H9 (cell line): ENCODE data around the gene LHFPL2. TPM values are rescaled to one million over a fixed set of nuclear protein-coding genes. Genes with fewer than 3 reads are reported as not detected.

Experiments
- DNase-seq: peaks from one replicate; pipeline ENCODE4 v3.0.0-alpha.2; 2017
- H2AFZ ChIP-seq: one replicate; pipeline ENCODE4 v1.6.1; 2013; ENCODE audit warnings: mild to moderate bottlenecking, low read length, control low read depth, moderate library complexity
- H2AK5ac ChIP-seq: 2 replicates; pipeline ENCODE4 v1.6.1; 2013; ENCODE audit warnings: low read length, control low read depth, mixed read lengths; ENCODE audit not compliant: insufficient read length
- H2BK120ac ChIP-seq: one replicate; pipeline ENCODE4 v1.6.1; 2013; ENCODE audit warnings: low read depth, mild to moderate bottlenecking, low read length, control low read depth, inconsistent platforms; ENCODE audit not compliant: poor library complexity, severe bottlenecking
- H2BK12ac ChIP-seq: 2 replicates; pipeline ENCODE4 v1.6.1; 2013; ENCODE audit warnings: low read length, control low read depth, mixed read lengths, low read depth; ENCODE audit not compliant: insufficient read length
- H2BK15ac ChIP-seq: 2 replicates; pipeline ENCODE4 v1.6.1; 2013; ENCODE audit warnings: low read depth, low read length, control low read depth
- H2BK20ac ChIP-seq: one replicate; pipeline ENCODE4 v1.6.1; 2013; ENCODE audit warnings: low read depth, mild to moderate bottlenecking, low read length, control low read depth, inconsistent platforms; ENCODE audit not compliant: poor library complexity, severe bottlenecking
- H2BK5ac ChIP-seq: 2 replicates; pipeline ENCODE4 v1.6.1; 2013; ENCODE audit warnings: low read length, control low read depth, mixed read lengths; ENCODE audit not compliant: insufficient read length
- H3K14ac ChIP-seq: 2 replicates; pipeline ENCODE4 v1.6.1; 2013; ENCODE audit warnings: low read length, control low read depth; ENCODE audit not compliant: insufficient read depth
- H3K18ac ChIP-seq: 2 replicates; pipeline ENCODE4 v1.6.1; 2013; ENCODE audit warnings: low read depth, mild to moderate bottlenecking, mixed read lengths, low read length, control low read depth; ENCODE audit not compliant: insufficient read length
- H3K23ac ChIP-seq: 2 replicates; pipeline ENCODE4 v1.6.1; 2013; ENCODE audit warnings: low read length, control low read depth, mixed read lengths, low read depth; ENCODE audit not compliant: insufficient read length
- H3K23me2 ChIP-seq: 2 replicates; pipeline ENCODE4 v1.6.1; 2013; ENCODE audit warnings: low read depth, mild to moderate bottlenecking, mixed read lengths, low read length, control low read depth; ENCODE audit not compliant: insufficient read length, poor library complexity, severe bottlenecking
- H3K27ac ChIP-seq: 2 replicates; pipeline ENCODE4 v1.5.1; 2013; ENCODE audit warnings: low read length, control low read depth, mixed read lengths, low read depth; ENCODE audit not compliant: insufficient read length
- H3K27me3 ChIP-seq: 2 replicates; pipeline ENCODE4 v1.6.1; 2013; ENCODE audit warnings: low read length, control low read depth, inconsistent platforms; ENCODE audit not compliant: insufficient read depth
- H3K4ac ChIP-seq: 2 replicates; pipeline ENCODE4 v1.6.1; 2013; ENCODE audit warnings: low read depth, mild to moderate bottlenecking, control low read depth, inconsistent platforms, low read length, moderate library complexity
- H3K4me1 ChIP-seq: 2 replicates; pipeline ENCODE4 v1.6.1; 2013; ENCODE audit warnings: low read length, control low read depth, inconsistent platforms; ENCODE audit not compliant: insufficient read depth
- H3K4me2 ChIP-seq: 2 replicates; pipeline ENCODE4 v1.6.1; 2013; ENCODE audit warnings: low read length, control low read depth, mixed read lengths; ENCODE audit not compliant: insufficient read length, insufficient read depth
- H3K56ac ChIP-seq: 2 replicates; pipeline ENCODE4 v1.6.1; 2013; ENCODE audit warnings: low read depth, mild to moderate bottlenecking, mixed read lengths, low read length, control low read depth; ENCODE audit not compliant: insufficient read length
- H3K79me1 ChIP-seq: 2 replicates; pipeline ENCODE4 v1.6.1; 2013; ENCODE audit warnings: low read depth, mild to moderate bottlenecking, moderate library complexity, low read length, control low read depth, inconsistent platforms; ENCODE audit not compliant: insufficient read depth, poor library complexity, severe bottlenecking
- H3K79me2 ChIP-seq: 2 replicates; pipeline ENCODE4 v1.6.1; 2013; ENCODE audit warnings: low read length, control low read depth, inconsistent platforms; ENCODE audit not compliant: insufficient read depth
- H3K9ac ChIP-seq: 2 replicates; pipeline ENCODE4 v1.6.1; 2013; ENCODE audit warnings: low read length, control low read depth, mixed read lengths; ENCODE audit not compliant: insufficient read length; ENCODE audit errors: extremely low read depth
- H3K9me3 ChIP-seq: one replicate; pipeline ENCODE4 v1.6.1; 2013; ENCODE audit warnings: low read depth, low read length, inconsistent platforms; ENCODE audit not compliant: control insufficient read depth
- H3T11ph ChIP-seq: one replicate; pipeline ENCODE4 v1.6.1; 2013; ENCODE audit warnings: mild to moderate bottlenecking, low read length, control low read depth, inconsistent platforms
- H4K20me1 ChIP-seq: one replicate; pipeline ENCODE4 v1.6.1; 2013; ENCODE audit not compliant: control insufficient read depth, insufficient read length, insufficient read depth
- H4K5ac ChIP-seq: 2 replicates; pipeline ENCODE4 v1.6.1; 2013; ENCODE audit warnings: low read depth, mild to moderate bottlenecking, mixed read lengths, low read length, control low read depth; ENCODE audit not compliant: insufficient read length
- H4K8ac ChIP-seq: replicated peaks from 2 replicates; pipeline ENCODE4 v1.6.1; 2013; ENCODE audit warnings: low read length, control low read depth, mixed read lengths, low read depth; ENCODE audit not compliant: insufficient read length
- H4K91ac ChIP-seq: 2 replicates; pipeline ENCODE4 v1.6.1; 2013; ENCODE audit warnings: low read depth, mild to moderate bottlenecking, moderate library complexity, mixed read lengths, low read length, control low read depth; ENCODE audit not compliant: insufficient read length
- H3K27ac Mint-ChIP-seq, 3 experiments: 2 replicates in 2 of 3; 3 replicates in 1 of 3; pipeline ENCODE4 v1.8.0; 2020 to 2021; ENCODE audit warnings: mixed read lengths in 3 of 3, mild to moderate bottlenecking in 1 of 3, moderate library complexity in 1 of 3
- H3K27me3 Mint-ChIP-seq: 2 replicates; pipeline ENCODE4 v1.8.0; 2021; ENCODE audit warnings: low read depth, mild to moderate bottlenecking, moderate library complexity, mixed read lengths
- H3K36me3 Mint-ChIP-seq, 3 experiments: 2 replicates in 2 of 3; 3 replicates in 1 of 3; pipeline ENCODE4 v1.8.0; 2020 to 2021; ENCODE audit warnings: low read depth in 3 of 3, mixed read lengths in 3 of 3; ENCODE audit not compliant: insufficient read depth in 1 of 3
- H3K4me1 Mint-ChIP-seq, 2 experiments: 2 replicates each; pipeline ENCODE4 v1.8.0; 2020; ENCODE audit warnings: mixed read lengths in 2 of 2
- H3K4me3 Mint-ChIP-seq, 2 experiments: 2 replicates in 1 of 2; 3 replicates in 1 of 2; pipeline ENCODE4 v1.8.0; 2020 to 2021; ENCODE audit warnings: mild to moderate bottlenecking in 2 of 2, mixed read lengths in 2 of 2, moderate library complexity in 1 of 2
- H3K9me3 Mint-ChIP-seq, 2 experiments: 2 replicates in 1 of 2; 3 replicates in 1 of 2; pipeline ENCODE4 v1.8.0; 2020; ENCODE audit warnings: mild to moderate bottlenecking in 2 of 2, mixed read lengths in 2 of 2, moderate library complexity in 1 of 2
- total RNA-seq: library from RNA; stranded (reverse); gene quantifications from 2 replicates; pipeline ENCODE4 v1.2.1, GENCODE V29; 2021
- TF ChIP-seq, protein P1 (sequence below): fragments of 200-600 bp; sonication (generic); conservative IDR thresholded peaks from 3 replicates; pipeline ENCODE4 v1.8.0; 2021; ENCODE audit warnings: antibody characterized with exemption, mild to moderate bottlenecking

LHFPL2 gene
- total RNA-seq, 1 experiment from 2014 or later: 26.3 TPM

DNA sequence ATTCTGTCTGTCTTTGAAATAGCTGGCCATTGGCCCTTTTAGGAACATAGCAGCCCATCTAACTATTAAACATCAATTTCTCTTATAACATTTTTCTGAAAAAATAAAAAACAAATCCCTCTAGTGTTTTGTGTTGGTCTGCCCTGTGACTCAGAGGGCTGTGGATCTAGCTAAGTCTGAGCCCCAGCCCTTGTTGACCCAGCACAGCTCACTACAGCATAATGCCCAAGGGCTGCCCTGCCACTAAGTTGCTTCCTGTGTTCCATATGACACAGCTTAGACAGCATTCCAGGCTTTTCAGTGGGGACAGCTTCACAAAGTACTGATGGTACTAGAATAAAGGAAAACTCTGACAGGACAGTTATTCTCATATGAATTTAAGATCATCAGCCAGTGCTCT is 152.2 kb downstream of the LHFPL2 start:
- Mint-ChIP-seq H3K9me3 (no peaks in the 10 kb centered on the region), H3K4me3 (no peak overlapping the region; a peak in 1 of 5 replicates), H3K36me3 (peaks cover 0 to 7% (median 6%) of the 10 kb centered on the region in 3 experiments; a peak in 5 of 7 replicates), H3K4me1 (peaks cover 48 to 55% of the 10 kb centered on the region in 2 experiments), H3K27ac (peak overlapping the region; percentile 45 to 95 (median 86)), H3K27me3 (no peaks in the 10 kb centered on the region)
- Histone ChIP-seq H2BK5ac (no peak overlapping the region), H3K9me3 (no peaks in the 10 kb centered on the region), H3K56ac (no peak overlapping the region), H2BK120ac (no peak overlapping the region), H3K4me2 (peak overlapping the region; percentile 22), H2AFZ (no peak overlapping the region), H2BK12ac (no peak overlapping the region), H3K79me1 (no peaks in the 10 kb centered on the region), H3K14ac (no peak overlapping the region), H3K4ac (no peak overlapping the region), H3K9ac (no peak overlapping the region), H3K4me1 (peaks cover 26% of the 10 kb centered on the region), H3K18ac (no peak overlapping the region), H3K79me2 (no peaks in the 10 kb centered on the region; the same call in 1 of the 2 replicates), H2BK20ac (no peak overlapping the region), H3K27me3 (no peaks in the 10 kb centered on the region), H2AK5ac (no peak overlapping the region), H4K20me1 (no peaks in the 10 kb centered on the region), H3K27ac (peak overlapping the region; percentile 79), H4K5ac (no peak overlapping the region), H3K23me2 (no peaks in the 10 kb centered on the region), H3T11ph (no peak overlapping the region), H4K8ac (no peak overlapping the region), H2BK15ac (no peak overlapping the region), H4K91ac (no peak overlapping the region), H3K23ac (no peak overlapping the region)
- DNase-seq: no peak
- TF ChIP-seq, protein P1, sequence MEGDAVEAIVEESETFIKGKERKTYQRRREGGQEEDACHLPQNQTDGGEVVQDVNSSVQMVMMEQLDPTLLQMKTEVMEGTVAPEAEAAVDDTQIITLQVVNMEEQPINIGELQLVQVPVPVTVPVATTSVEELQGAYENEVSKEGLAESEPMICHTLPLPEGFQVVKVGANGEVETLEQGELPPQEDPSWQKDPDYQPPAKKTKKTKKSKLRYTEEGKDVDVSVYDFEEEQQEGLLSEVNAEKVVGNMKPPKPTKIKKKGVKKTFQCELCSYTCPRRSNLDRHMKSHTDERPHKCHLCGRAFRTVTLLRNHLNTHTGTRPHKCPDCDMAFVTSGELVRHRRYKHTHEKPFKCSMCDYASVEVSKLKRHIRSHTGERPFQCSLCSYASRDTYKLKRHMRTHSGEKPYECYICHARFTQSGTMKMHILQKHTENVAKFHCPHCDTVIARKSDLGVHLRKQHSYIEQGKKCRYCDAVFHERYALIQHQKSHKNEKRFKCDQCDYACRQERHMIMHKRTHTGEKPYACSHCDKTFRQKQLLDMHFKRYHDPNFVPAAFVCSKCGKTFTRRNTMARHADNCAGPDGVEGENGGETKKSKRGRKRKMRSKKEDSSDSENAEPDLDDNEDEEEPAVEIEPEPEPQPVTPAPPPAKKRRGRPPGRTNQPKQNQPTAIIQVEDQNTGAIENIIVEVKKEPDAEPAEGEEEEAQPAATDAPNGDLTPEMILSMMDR: no peak
